Transverse colon (tissue), 3 donors: Measurements from ENCODE around the gene DNTT.

Experiments used
- POLR2A ChIP-seq: fragments of 450-650 bp; IDR thresholded peaks from one replicate; pipeline ENCODE4 v1.6.1; 2016; ENCODE audit warnings: antibody characterized with exemption, mild to moderate bottlenecking, moderate library complexity
- TF ChIP-seq, protein P1 (sequence below), 5 experiments: fragments of 200-600 bp in 3 of 5; fragments of 450-650 bp in 2 of 5; sonication (generic) in 3 of 5; IDR thresholded peaks; 1 replicate in 2 of 5; 2 replicates in 3 of 5; pipeline ENCODE4 v1.5.1; 2016 to 2017; ENCODE audit warnings: antibody characterized with exemption in 5 of 5, inconsistent platforms in 3 of 5, mild to moderate bottlenecking in 2 of 5, moderate library complexity in 1 of 5

DNA sequence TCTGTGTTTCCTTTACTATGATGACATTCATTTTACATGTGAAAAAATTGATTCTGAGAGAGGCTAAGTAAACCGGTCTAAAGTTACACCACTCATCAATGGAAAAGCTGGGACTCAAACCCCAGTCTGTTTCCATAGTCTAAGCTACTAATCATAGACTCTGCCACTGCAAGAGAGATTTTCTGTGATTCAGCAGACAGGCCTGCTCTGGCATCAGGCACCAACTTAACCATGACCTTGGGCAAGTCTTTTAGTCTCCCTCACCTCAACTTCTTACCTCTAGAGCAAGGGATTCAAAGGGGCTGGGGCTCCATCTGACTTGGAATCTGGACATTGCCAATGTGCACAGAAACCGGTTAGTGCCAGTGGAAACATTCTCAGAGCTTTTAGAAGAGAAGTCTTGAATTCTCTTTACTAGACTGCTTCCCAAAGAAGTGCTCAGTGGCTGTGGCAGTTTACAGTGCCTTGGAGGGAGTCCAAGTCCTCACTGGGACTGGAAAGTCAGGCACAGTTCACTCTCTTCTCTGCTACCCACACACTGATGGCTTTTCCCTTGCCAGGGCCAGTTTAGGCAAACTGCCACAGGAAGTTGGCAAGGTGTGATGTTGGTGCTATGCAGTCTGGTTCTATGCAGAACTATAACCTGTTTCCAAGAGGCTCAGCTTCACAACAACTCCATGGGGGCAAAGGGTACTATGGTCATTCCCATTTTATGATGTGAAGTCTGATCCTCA, 28.4 kb upstream of the DNTT start:
- TF ChIP-seq, protein P1, sequence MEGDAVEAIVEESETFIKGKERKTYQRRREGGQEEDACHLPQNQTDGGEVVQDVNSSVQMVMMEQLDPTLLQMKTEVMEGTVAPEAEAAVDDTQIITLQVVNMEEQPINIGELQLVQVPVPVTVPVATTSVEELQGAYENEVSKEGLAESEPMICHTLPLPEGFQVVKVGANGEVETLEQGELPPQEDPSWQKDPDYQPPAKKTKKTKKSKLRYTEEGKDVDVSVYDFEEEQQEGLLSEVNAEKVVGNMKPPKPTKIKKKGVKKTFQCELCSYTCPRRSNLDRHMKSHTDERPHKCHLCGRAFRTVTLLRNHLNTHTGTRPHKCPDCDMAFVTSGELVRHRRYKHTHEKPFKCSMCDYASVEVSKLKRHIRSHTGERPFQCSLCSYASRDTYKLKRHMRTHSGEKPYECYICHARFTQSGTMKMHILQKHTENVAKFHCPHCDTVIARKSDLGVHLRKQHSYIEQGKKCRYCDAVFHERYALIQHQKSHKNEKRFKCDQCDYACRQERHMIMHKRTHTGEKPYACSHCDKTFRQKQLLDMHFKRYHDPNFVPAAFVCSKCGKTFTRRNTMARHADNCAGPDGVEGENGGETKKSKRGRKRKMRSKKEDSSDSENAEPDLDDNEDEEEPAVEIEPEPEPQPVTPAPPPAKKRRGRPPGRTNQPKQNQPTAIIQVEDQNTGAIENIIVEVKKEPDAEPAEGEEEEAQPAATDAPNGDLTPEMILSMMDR (IDR thresholded peaks at IDR 0.05), result no peak
- TF ChIP-seq POLR2A, result no peak
